Activated CD8-positive, alpha-beta T cell treated with anti-CD3 and anti-CD28 coated beads for 36 hours (primary cell): ENCODE measurements around the gene GPSM1. TPM values are rescaled to one million over a fixed set of nuclear protein-coding genes. Genes with fewer than 3 reads are reported as not detected.
A peak's percentile ranks its signal among the peaks of the same experiment; 100 is the strongest.

Source experiments
- ATAC-seq: fragments of 200-7000 bp; cut with Tn5 transposase; one replicate; pipeline ENCODE4 v1.10.0; 2021; ENCODE audit warnings: mild to moderate bottlenecking, moderate library complexity
- CTCF ChIA-PET: fragments of 350-600 bp; sonication (Branson Sonifier 250); formaldehyde crosslinking; loops from one replicate; lab custom pipeline; 2021; ENCODE audit warnings: antibody characterized with exemption; lab: Charles Lee
- POLR2A ChIA-PET: fragments of 350-600 bp; sonication (Branson Sonifier 250); formaldehyde crosslinking; loops from one replicate; lab custom pipeline; 2021; ENCODE audit warnings: antibody characterized with exemption; lab: Charles Lee
- DNase-seq: peaks from one replicate; pipeline ENCODE4 v3.0.0-alpha.2; 2020
- H3K27ac Mint-ChIP-seq: one replicate; pipeline ENCODE4 v1.8.0; 2021; ENCODE audit warnings: mild to moderate bottlenecking, mixed read lengths
- H3K27me3 Mint-ChIP-seq: one replicate; pipeline ENCODE4 v1.8.0; 2021; ENCODE audit warnings: mixed read lengths
- H3K36me3 Mint-ChIP-seq: one replicate; pipeline ENCODE4 v1.8.0; 2021; ENCODE audit warnings: low read depth, mixed read lengths
- H3K4me1 Mint-ChIP-seq: one replicate; pipeline ENCODE4 v1.8.0; 2021; ENCODE audit warnings: low read depth, mixed read lengths
- H3K4me3 Mint-ChIP-seq: one replicate; pipeline ENCODE4 v1.8.0; 2021; ENCODE audit warnings: mild to moderate bottlenecking, moderate library complexity, mixed read lengths
- H3K9me3 Mint-ChIP-seq: one replicate; pipeline ENCODE4 v1.8.0; 2021; ENCODE audit warnings: mixed read lengths
- CTCF ChIP-seq: fragments of 200-600 bp; IDR thresholded peaks from one replicate; pipeline ENCODE4 v1.8.0; 2022; ENCODE audit warnings: antibody characterized with exemption, mild to moderate bottlenecking
- intact Hi-C: fragments of 100-400 bp; cut with micrococcal nuclease; formaldehyde crosslinking; loops from one replicate; pipeline ENCODE4 v1.10.0; 2022
- total RNA-seq, 2 experiments: library from RNA; stranded (reverse); gene quantifications; one replicate each; pipeline ENCODE4 v1.2.3, GENCODE V29; 2021

GPSM1 gene
- total RNA-seq, 2 experiments from 2014 or later, result 8.8 to 10.0 TPM

DNA sequence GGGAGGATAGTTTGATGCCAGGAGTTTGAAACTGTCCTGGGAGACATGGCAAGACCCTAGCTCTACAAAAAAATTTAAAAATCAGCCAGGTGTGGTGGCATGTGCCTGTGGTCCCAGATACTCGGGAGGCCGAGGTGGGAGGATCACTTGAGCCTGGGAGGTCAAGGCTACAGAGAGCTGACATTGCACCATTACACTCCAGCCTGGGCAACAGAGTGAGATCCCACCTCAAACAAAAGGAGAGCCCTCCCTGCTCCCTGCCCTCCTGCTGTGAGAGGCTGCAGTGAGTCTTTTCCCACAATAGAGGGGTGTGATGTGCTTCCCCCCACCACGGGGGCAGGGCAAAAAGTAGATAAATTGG lies 13.3 kb upstream of the GPSM1 start:
- Mint-ChIP-seq H3K27ac (no peak overlapping the region), H3K36me3 (peaks cover 6% of the 10 kb centered on the region), H3K4me3 (no peak overlapping the region), H3K4me1 (peaks cover 5% of the 10 kb centered on the region), H3K27me3 (peaks cover 2% of the 10 kb centered on the region), H3K9me3 (peaks cover 21% of the 10 kb centered on the region)
- intact Hi-C loops, result loop anchor here (10.0 kb wide), 1 partner anchor 91 kb away; the partner anchor contains the start of gene SNAPC4
- CTCF ChIA-PET, result interaction anchor here (2.8 kb wide), 2 partner anchors 9 to 49 kb away, joined by 8 to 14 read pairs; partner anchors contain the start of gene DNLZ
- POLR2A ChIA-PET, result no interaction called here
- ATAC-seq (no peak), DNase-seq (no peak)
- TF ChIP-seq CTCF, result no peak

DNA sequence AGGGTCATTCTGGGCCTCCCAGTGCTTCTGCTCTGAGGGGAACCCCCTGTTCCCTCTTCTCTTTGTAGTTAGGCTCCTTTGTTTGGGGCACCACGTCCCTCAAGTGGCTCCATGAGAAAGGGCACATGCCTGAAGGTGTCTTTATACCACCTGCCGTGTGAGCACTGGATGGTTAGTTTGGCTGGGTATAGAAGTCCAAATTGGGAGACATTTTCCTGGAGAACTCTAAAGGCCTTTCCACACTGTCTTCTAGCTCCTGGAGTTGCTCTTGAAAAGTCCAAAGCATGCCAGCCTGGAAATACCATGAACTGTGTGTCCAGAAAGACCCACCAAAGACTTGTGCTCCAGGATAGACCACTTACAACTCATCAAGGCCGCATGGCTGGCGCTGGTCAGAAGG lies 12.4 kb upstream of the GPSM1 start:
- Mint-ChIP-seq H3K9me3 (peaks cover 21% of the 10 kb centered on the region), H3K4me3 (no peak overlapping the region), H3K36me3 (peaks cover 6% of the 10 kb centered on the region), H3K27ac (no peak overlapping the region), H3K27me3 (peaks cover 2% of the 10 kb centered on the region), H3K4me1 (peaks cover 5% of the 10 kb centered on the region)
- intact Hi-C loops, result loop anchor here (10.0 kb wide), 1 partner anchor 90 kb away; the partner anchor contains the start of gene SNAPC4
- ChIA-PET CTCF (no interaction called here), POLR2A (no interaction called here)
- ATAC-seq (no peak), DNase-seq (no peak)
- TF ChIP-seq CTCF, result no peak

GRCh38 chr9:136316271-136316751 lies 11.0 kb upstream of the GPSM1 start:
- ChIA-PET POLR2A (no interaction called here), CTCF (no interaction called here)
- Mint-ChIP-seq H3K36me3 (peaks cover 6% of the 10 kb centered on the region), H3K4me3 (peak overlapping the region; percentile 7), H3K27me3 (peaks cover 2% of the 10 kb centered on the region), H3K27ac (peak overlapping the region; percentile 58), H3K9me3 (peaks cover 21% of the 10 kb centered on the region), H3K4me1 (peaks cover 5% of the 10 kb centered on the region)
- TF ChIP-seq CTCF, result no peak
- DNase-seq (peak; percentile 36), ATAC-seq (peak; percentile 40)
- intact Hi-C loops, result loop anchor here (10.0 kb wide), 1 partner anchor 88 kb away; the partner anchor contains the start of gene SNAPC4

- Mint-ChIP-seq H3K9me3 (peaks cover 21% of the 10 kb centered on the region), H3K27me3 (peaks cover 2% of the 10 kb centered on the region), H3K4me1 (peaks cover 5% of the 10 kb centered on the region), H3K36me3 (peaks cover 6% of the 10 kb centered on the region), H3K4me3 (no peak overlapping the region), H3K27ac (no peak overlapping the region)
- intact Hi-C loops, result loop anchor here (10.0 kb wide), 1 partner anchor 88 kb away; the partner anchor contains the start of gene SNAPC4
- ATAC-seq, result no peak
- POLR2A ChIA-PET, result no interaction called here
- CTCF ChIA-PET, result no interaction called here
- TF ChIP-seq CTCF, result no peak
- DNase-seq, result no peak
These were observed 10.3 kb upstream of the GPSM1 start for GRCh38 chr9:136316896-136317676.

DNA sequence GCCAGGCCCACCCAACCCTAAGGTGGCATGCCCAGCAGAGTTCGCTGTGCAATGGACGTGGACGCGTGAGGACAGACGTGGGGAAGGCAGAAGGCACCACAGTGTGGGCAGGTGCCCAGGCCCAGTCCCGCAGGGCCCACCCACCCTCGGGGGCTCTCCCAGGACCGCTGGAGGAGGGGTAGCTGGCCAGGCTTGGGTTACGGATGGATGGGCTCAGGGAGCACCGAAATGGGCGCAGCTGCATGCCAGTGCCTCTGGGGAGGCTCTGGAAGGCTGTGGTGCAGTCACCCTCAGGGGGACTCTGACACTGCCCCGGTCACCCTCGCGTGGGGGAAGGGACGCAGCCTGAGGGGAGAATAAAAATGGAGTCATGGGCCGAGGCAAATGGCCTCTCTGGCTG lies 9.6 kb upstream of the GPSM1 start:
- Mint-ChIP-seq H3K27me3 (peaks cover 2% of the 10 kb centered on the region), H3K4me3 (no peak overlapping the region), H3K4me1 (peaks cover 5% of the 10 kb centered on the region), H3K36me3 (peaks cover 6% of the 10 kb centered on the region), H3K9me3 (peaks cover 21% of the 10 kb centered on the region), H3K27ac (no peak overlapping the region)
- no peak for DNase-seq
- POLR2A ChIA-PET, result interaction anchor here (1.5 kb wide), 1 partner anchor 93 kb away, joined by 3 read pairs; the partner anchor contains the start of genes ENTR1 and PMPCA
- no peak for TF ChIP-seq CTCF
- CTCF ChIA-PET, result no interaction called here
- intact Hi-C loops, result loop anchor here (10.0 kb wide), 1 partner anchor 87 kb away; the partner anchor contains the start of gene SNAPC4
- ATAC-seq, result no peak
